H1 (cell line): ENCODE data around the gene CNTN3. TPM values are rescaled to one million over a fixed set of nuclear protein-coding genes. Genes with fewer than 3 reads are reported as not detected.

Source experiments
- CTCF ChIA-PET: fragments of 300-600 bp; sonication (Branson Sonifier 250); formaldehyde crosslinking; loops from one replicate; lab custom pipeline; 2021; ENCODE audit not compliant: partially characterized antibody; lab: Charles Lee
- POLR2A ChIA-PET: fragments of 300-600 bp; sonication (Branson Sonifier 250); formaldehyde crosslinking; loops from one replicate; lab custom pipeline; 2021; ENCODE audit warnings: inconsistent platforms; ENCODE audit not compliant: partially characterized antibody; lab: Charles Lee
- DNase-seq, 2 experiments: peaks; one replicate each; pipeline versions ENCODE4 v3.0.0 to v3.0.0-alpha.2; 2010 to 2022; ENCODE audit warnings: low spot score in 2 of 2, low read depth in 1 of 2, mixed read lengths in 1 of 2
- FAIRE-seq: peaks from 2 replicates; lab custom pipeline; 2011; peaks lifted over from hg19 to GRCh38; lab: Jason Lieb, UNC
- H2AFZ ChIP-seq: 2 replicates; pipeline ENCODE4 v1.8.1; 2012; ENCODE audit warnings: low read length, inconsistent platforms
- H2AK5ac ChIP-seq: 2 replicates; pipeline ENCODE4 v1.6.1; 2013; ENCODE audit warnings: low read depth, low read length
- H2BK120ac ChIP-seq: replicated peaks from 2 replicates; pipeline ENCODE3; 2013; ENCODE audit warnings: low read depth, low read length, inconsistent platforms
- H2BK12ac ChIP-seq: 2 replicates; pipeline ENCODE4 v1.6.1; 2013; ENCODE audit warnings: low read depth, low read length
- H2BK15ac ChIP-seq: 2 replicates; pipeline ENCODE4 v1.6.1; 2013; ENCODE audit warnings: low read length
- H2BK20ac ChIP-seq: 2 replicates; pipeline ENCODE4 v1.6.1; 2013; ENCODE audit warnings: low read length
- H2BK5ac ChIP-seq: 2 replicates; pipeline ENCODE4 v1.6.1; 2013; ENCODE audit warnings: low read depth, low read length
- H3K14ac ChIP-seq: 2 replicates; pipeline ENCODE4 v1.6.1; 2013; ENCODE audit warnings: inconsistent platforms; ENCODE audit not compliant: insufficient read length
- H3K18ac ChIP-seq: 2 replicates; pipeline ENCODE4 v1.6.1; 2013; ENCODE audit warnings: low read length; ENCODE audit errors: extremely low read depth
- H3K23ac ChIP-seq: 2 replicates; pipeline ENCODE4 v1.6.1; 2013; ENCODE audit warnings: inconsistent platforms; ENCODE audit not compliant: insufficient read length
- H3K23me2 ChIP-seq: 2 replicates; pipeline ENCODE4 v1.6.1; 2013; ENCODE audit warnings: low read depth, low read length
- H3K27ac ChIP-seq: 2 replicates; pipeline ENCODE4 v1.6.1; 2011; ENCODE audit warnings: low read depth, low read length, inconsistent platforms
- H3K27me3 ChIP-seq, 4 experiments: replicated peaks in 1 of 4; 1 replicate in 1 of 4; 2 replicates in 3 of 4; pipeline versions ENCODE4 v1.6.1 to v1.8.1; 2011 to 2013; ENCODE audit warnings: low read length in 3 of 4, mild to moderate bottlenecking in 3 of 4, inconsistent platforms in 2 of 4, mixed read lengths in 2 of 4, moderate library complexity in 1 of 4; ENCODE audit not compliant: control insufficient read depth in 3 of 4, insufficient read depth in 3 of 4; ENCODE audit errors: extremely low read depth in 1 of 4
- H3K36me3 ChIP-seq, 4 experiments: 2 replicates each; pipeline versions ENCODE4 v1.6.1 to v1.8.1; 2011 to 2013; ENCODE audit warnings: mild to moderate bottlenecking in 4 of 4, low read length in 3 of 4, moderate library complexity in 2 of 4, control low read depth in 1 of 4, inconsistent platforms in 1 of 4; ENCODE audit not compliant: insufficient read depth in 4 of 4, control insufficient read depth in 2 of 4
- H3K4ac ChIP-seq: replicated peaks from 2 replicates; pipeline ENCODE3; 2013; ENCODE audit warnings: low read length, low read depth, mixed read lengths, inconsistent platforms; ENCODE audit not compliant: insufficient read length
- H3K4me1 ChIP-seq, 4 experiments: replicated peaks in 1 of 4; 1 replicate in 1 of 4; 2 replicates in 3 of 4; pipeline versions ENCODE4 v1.6.1 to v1.8.1; 2011 to 2013; ENCODE audit warnings: low read length in 3 of 4, inconsistent platforms in 2 of 4, mixed read lengths in 1 of 4; ENCODE audit not compliant: insufficient read depth in 4 of 4, control insufficient read depth in 3 of 4
- H3K4me2 ChIP-seq, 2 experiments: 2 replicates each; pipeline versions ENCODE4 v1.6.1 to v1.8.1; 2011 to 2013; ENCODE audit warnings: low read depth in 2 of 2, low read length in 2 of 2, control low read depth in 1 of 2, inconsistent platforms in 1 of 2, mild to moderate bottlenecking in 1 of 2; ENCODE audit not compliant: insufficient read depth in 1 of 2
- H3K4me3 ChIP-seq, 4 experiments: fragments of 200-600, 300-600 bp in 1 of 4; sonication (generic), shearing (Covaris generic), sonication (Bioruptor Twin) in 1 of 4; 2 replicates each; pipeline versions ENCODE4 v1.5.1 to v1.8.1; 2011 to 2016; ENCODE audit warnings: low read length in 4 of 4, low read depth in 3 of 4, control low read depth in 2 of 4, inconsistent platforms in 2 of 4, mild to moderate bottlenecking in 2 of 4, mixed read lengths in 1 of 4, moderate library complexity in 1 of 4; ENCODE audit not compliant: insufficient read depth in 2 of 4; ENCODE audit errors: extremely low read depth in 1 of 4
- H3K56ac ChIP-seq: replicated peaks from 2 replicates; pipeline ENCODE3; 2013; ENCODE audit warnings: low read depth, mild to moderate bottlenecking, mixed read lengths, low read length, inconsistent platforms; ENCODE audit not compliant: insufficient read length
- H3K79me1 ChIP-seq: 2 replicates; pipeline ENCODE4 v1.6.1; 2013; ENCODE audit warnings: low read depth, low read length, control low read depth
- H3K79me2 ChIP-seq, 2 experiments: 2 replicates each; pipeline versions ENCODE4 v1.6.1 to v1.8.1; 2012 to 2013; ENCODE audit warnings: low read length in 2 of 2, mild to moderate bottlenecking in 2 of 2, inconsistent platforms in 1 of 2; ENCODE audit not compliant: insufficient read depth in 2 of 2, control insufficient read depth in 1 of 2
- H3K9ac ChIP-seq, 4 experiments: replicated peaks in 1 of 4; 1 replicate in 1 of 4; 2 replicates in 3 of 4; pipeline versions ENCODE4 v1.6.1 to v1.8.1; 2011 to 2013; ENCODE audit warnings: low read depth in 3 of 4, low read length in 3 of 4, control low read depth in 2 of 4, mild to moderate bottlenecking in 2 of 4, moderate library complexity in 2 of 4, inconsistent platforms in 1 of 4; ENCODE audit errors: extremely low read depth in 1 of 4
- H3K9me3 ChIP-seq, 2 experiments: 2 replicates each; pipeline versions ENCODE4 v1.6.1 to v1.8.1; 2012 to 2013; ENCODE audit warnings: mild to moderate bottlenecking in 2 of 2, moderate library complexity in 2 of 2, control low read depth in 1 of 2, inconsistent platforms in 1 of 2, low read depth in 1 of 2, low read length in 1 of 2, mixed read lengths in 1 of 2; ENCODE audit not compliant: insufficient read depth in 2 of 2
- H4K20me1 ChIP-seq, 2 experiments: replicated peaks in 1 of 2; 2 replicates each; pipeline versions ENCODE3 to v1.8.1; 2011 to 2013; ENCODE audit warnings: inconsistent platforms in 2 of 2, low read length in 2 of 2, mild to moderate bottlenecking in 1 of 2; ENCODE audit not compliant: insufficient read depth in 2 of 2, control insufficient read depth in 1 of 2
- H4K5ac ChIP-seq: 2 replicates; pipeline ENCODE4 v1.6.1; 2013; ENCODE audit warnings: low read length, low read depth, mixed read lengths, inconsistent platforms; ENCODE audit not compliant: insufficient read length
- H4K8ac ChIP-seq: 2 replicates; pipeline ENCODE4 v1.8.0; 2013; ENCODE audit warnings: mild to moderate bottlenecking, moderate library complexity, low read length, inconsistent platforms; ENCODE audit not compliant: insufficient read depth; ENCODE audit errors: extremely low read depth
- H4K91ac ChIP-seq: replicated peaks from 2 replicates; pipeline ENCODE3; 2013; ENCODE audit warnings: low read length, mixed read lengths, inconsistent platforms; ENCODE audit not compliant: insufficient read length
- CBX8 ChIP-seq: fragments of 300-800, 300-1000 bp; sonication (generic); IDR thresholded peaks from 2 replicates; pipeline ENCODE4 v1.7.1; 2016; ENCODE audit warnings: low read depth, low read length, borderline replicate concordance
- CTCF ChIP-seq, 3 experiments: IDR thresholded peaks; 1 replicate in 2 of 3; 2 replicates in 1 of 3; pipeline versions ENCODE4 v1.5.1 to v1.6.1; 2011; ENCODE audit warnings: low read length in 3 of 3, mild to moderate bottlenecking in 3 of 3, inconsistent platforms in 2 of 3, low read depth in 1 of 3, moderate library complexity in 1 of 3; ENCODE audit not compliant: insufficient read depth in 1 of 3; ENCODE audit errors: control extremely low read depth in 1 of 3
- EGR1 ChIP-seq: IDR thresholded peaks from 2 replicates; pipeline ENCODE4 v1.6.1; 2011; ENCODE audit warnings: low read depth, low read length, borderline replicate concordance
- HDAC6 ChIP-seq: IDR thresholded peaks from one replicate; pipeline ENCODE4 v1.7.1; 2012; ENCODE audit warnings: low read depth, mild to moderate bottlenecking, inconsistent platforms, low read length, moderate library complexity
- RAD21 ChIP-seq, 2 experiments: IDR thresholded peaks in 1 of 2; conservative IDR thresholded peaks in 1 of 2; 2 replicates each; pipeline ENCODE4 v1.6.1; 2011; ENCODE audit warnings: low read depth in 2 of 2, low read length in 2 of 2, improper control_type of control experiment in 1 of 2, inconsistent platforms in 1 of 2, mild to moderate bottlenecking in 1 of 2, moderate library complexity in 1 of 2
- RBBP5 ChIP-seq: IDR thresholded peaks from 2 replicates; pipeline ENCODE4 v1.7.1; 2012; ENCODE audit warnings: low read depth, mild to moderate bottlenecking, inconsistent platforms, low read length, moderate library complexity, borderline replicate concordance
- SIRT6 ChIP-seq: IDR thresholded peaks from one replicate; pipeline ENCODE4 v1.7.1; 2012; ENCODE audit warnings: low read length, inconsistent platforms
- SIX5 ChIP-seq: IDR thresholded peaks from 2 replicates; pipeline ENCODE4 v1.6.1; 2011; ENCODE audit warnings: mild to moderate bottlenecking, low read depth, low read length
- SUZ12 ChIP-seq: fragments of 200-600 bp; sonication (generic); IDR thresholded peaks from 2 replicates; pipeline ENCODE4 v1.6.1; 2012; ENCODE audit warnings: mild to moderate bottlenecking, inconsistent platforms, low read length, moderate library complexity, mixed read lengths
- TAF1 ChIP-seq: IDR thresholded peaks from 2 replicates; pipeline ENCODE4 v1.6.1; 2011; ENCODE audit warnings: mild to moderate bottlenecking, low read depth, low read length
- polyA plus RNA-seq, 7 experiments: library from polyadenylated mRNA; depleted of rRNA in 3 of 7; stranded (reverse) in 5 of 7; unstranded in 2 of 7; fragments of >200 nt in 5 of 7; fragments of 200-250 nt in 2 of 7; gene quantifications; 1 replicate in 5 of 7; 2 replicates in 1 of 7; 4 replicates in 1 of 7; pipeline versions ENCODE4 v1.2.1 to v1.2.3, GENCODE V29; 2011 to 2013; ENCODE audit warnings: missing spikeins in 2 of 7, mixed read lengths in 2 of 7
- total RNA-seq: library from RNA; stranded (reverse); fragmentation: NEBNext Ultra II Directional; extraction: Animal tissue kit (Norgen Biotek cat#: 25700); gene quantifications from 2 replicates; pipeline ENCODE4 v1.2.1, GENCODE V29; 2021

The CNTN3 gene
- total and polyA plus RNA-seq, 2 of the 8 experiments (the other 6 are each of a cell fraction or from before 2014, with no cell fraction given): 0.11 to 0.13 TPM

GRCh38 chr3:74636981-74637380 is 22.5 kb upstream of the CNTN3 start:
- H2AFZ ChIP-seq: no peak overlapping the region
- no peak overlapping the region for H3K9ac ChIP-seq
- no peak overlapping the region for H2BK120ac ChIP-seq
- ChIA-PET POLR2A (no interaction called here), CTCF (interaction anchor here (0.7 kb wide), 1 partner anchor 13 kb away, joined by 3 read pairs; no protein-coding TSS in a partner anchor)
- no peak overlapping the region for H2BK12ac ChIP-seq
- H3K4ac ChIP-seq: no peak overlapping the region
- H3K36me3 ChIP-seq: no peaks in the 10 kb centered on the region
- H2BK20ac ChIP-seq: no peak overlapping the region
- H3K56ac ChIP-seq: no peak overlapping the region
- no peaks in the 10 kb centered on the region for H3K4me1 ChIP-seq
- H2BK15ac ChIP-seq: no peak overlapping the region
- no peak overlapping the region for H3K23ac ChIP-seq
- no peak overlapping the region for H4K8ac ChIP-seq
- H3K23me2 ChIP-seq: no peaks in the 10 kb centered on the region
- FAIRE-seq: no peak
- H2BK5ac ChIP-seq: no peak overlapping the region
- H3K18ac ChIP-seq: no peak overlapping the region
- DNase-seq: no peak
- no peaks in the 10 kb centered on the region for H4K20me1 ChIP-seq
- no peak overlapping the region for H3K4me3 ChIP-seq
- H3K9me3 ChIP-seq: no peaks in the 10 kb centered on the region
- H3K27me3 ChIP-seq: no peaks in the 10 kb centered on the region
- H3K27ac ChIP-seq: no peak overlapping the region
- no peaks in the 10 kb centered on the region for H3K79me2 ChIP-seq
- H3K14ac ChIP-seq: no peak overlapping the region
- no peaks in the 10 kb centered on the region for H3K79me1 ChIP-seq
- H2AK5ac ChIP-seq: no peak overlapping the region
- H3K4me2 ChIP-seq: no peak overlapping the region
- H4K5ac ChIP-seq: no peak overlapping the region
- H4K91ac ChIP-seq: no peak overlapping the region
- TF ChIP-seq SIRT6 (no peak), TAF1 (no peak), SIX5 (no peak), CBX8 (no peak), CTCF (IDR thresholded peaks at IDR 0.05; ENCODE audit: control extremely low read depth in 1 of 3, insufficient read depth in 1 of 3, low read depth in 1 of 3, low read length in 3 of 3) (no peak), EGR1 (no peak), SUZ12 (no peak), RBBP5 (no peak), HDAC6 (no peak), RAD21 (IDR thresholded peaks at IDR 0.05 in 1 of 2, conservative IDR thresholded peaks at IDR 0.05 in 1 of 2; ENCODE audit: low read depth in 2 of 2, low read length in 2 of 2) (no peak)
- TF ChIP-seq, all 59 proteins: peak for 0
